Glutamatergic neuron (in vitro differentiated cells): ENCODE results near the gene POLR1B. TPM values are rescaled to one million over a fixed set of nuclear protein-coding genes. Genes with fewer than 3 reads are reported as not detected.

ENCODE experiments used
- DNase-seq: peaks from one replicate; pipeline ENCODE4 v3.0.0; 2022
- H3K27ac Mint-ChIP-seq: one replicate; pipeline ENCODE4 v1.8.0; 2020; ENCODE audit warnings: mild to moderate bottlenecking, mixed read lengths, inconsistent platforms; ENCODE audit not compliant: unreplicated experiment
- H3K27me3 Mint-ChIP-seq: one replicate; pipeline ENCODE4 v1.8.0; 2020; ENCODE audit warnings: mild to moderate bottlenecking, moderate library complexity, mixed read lengths, inconsistent platforms; ENCODE audit not compliant: unreplicated experiment
- H3K36me3 Mint-ChIP-seq: one replicate; pipeline ENCODE4 v1.8.0; 2020; ENCODE audit warnings: mild to moderate bottlenecking, mixed read lengths, inconsistent platforms; ENCODE audit not compliant: unreplicated experiment
- H3K4me1 Mint-ChIP-seq: one replicate; pipeline ENCODE4 v1.8.0; 2020; ENCODE audit warnings: mild to moderate bottlenecking, low read depth, mixed read lengths, inconsistent platforms; ENCODE audit not compliant: unreplicated experiment
- H3K4me3 Mint-ChIP-seq: one replicate; pipeline ENCODE4 v1.8.0; 2020; ENCODE audit warnings: mild to moderate bottlenecking, mixed read lengths, inconsistent platforms; ENCODE audit not compliant: unreplicated experiment
- H3K9me3 Mint-ChIP-seq: one replicate; pipeline ENCODE4 v1.8.0; 2020; ENCODE audit warnings: mild to moderate bottlenecking, moderate library complexity, mixed read lengths, inconsistent platforms; ENCODE audit not compliant: unreplicated experiment
- CTCF ChIP-seq: fragments of 200-600 bp; sonication (generic); IDR thresholded peaks from one replicate; pipeline ENCODE4 v1.5.0; 2021; ENCODE audit not compliant: partially characterized antibody, unreplicated experiment
- total RNA-seq: library from RNA; stranded (reverse); fragmentation: NEBNext Ultra II Directional; extraction: Animal tissue kit (Norgen Biotek cat#: 25700); gene quantifications from one replicate; pipeline ENCODE4 v1.2.1, GENCODE V29; 2021; ENCODE audit not compliant: unreplicated experiment

POLR1B gene
- total RNA-seq, 1 donor from 2014 or later: 13.9 TPM

GRCh38 chr2:112601754-112602153, 59.5 kb downstream of the POLR1B start:
- DNase-seq: no peak
- no peaks in the 10 kb centered on the region for H3K36me3 Mint-ChIP-seq
- no peak overlapping the region for H3K27ac Mint-ChIP-seq
- H3K9me3 Mint-ChIP-seq: peaks cover 2% of the 10 kb centered on the region
- no peak overlapping the region for H3K4me3 Mint-ChIP-seq
- no peak for TF ChIP-seq CTCF
- H3K27me3 Mint-ChIP-seq: no peaks in the 10 kb centered on the region
- H3K4me1 Mint-ChIP-seq: no peaks in the 10 kb centered on the region

GRCh38 chr2:112602917-112603316, 60.7 kb downstream of the POLR1B start:
- Mint-ChIP-seq H3K9me3 (peaks cover 2% of the 10 kb centered on the region), H3K36me3 (no peaks in the 10 kb centered on the region), H3K27me3 (no peaks in the 10 kb centered on the region), H3K27ac (no peak overlapping the region), H3K4me1 (no peaks in the 10 kb centered on the region), H3K4me3 (no peak overlapping the region)
- DNase-seq: no peak
- no peak for TF ChIP-seq CTCF

GRCh38 chr2:112603731-112604130, 61.5 kb downstream of the POLR1B start:
- H3K36me3 Mint-ChIP-seq: no peaks in the 10 kb centered on the region
- H3K9me3 Mint-ChIP-seq: peaks cover 2% of the 10 kb centered on the region
- H3K4me3 Mint-ChIP-seq: no peak overlapping the region
- TF ChIP-seq CTCF: no peak
- no peak for DNase-seq
- no peaks in the 10 kb centered on the region for H3K4me1 Mint-ChIP-seq
- H3K27ac Mint-ChIP-seq: no peak overlapping the region
- no peaks in the 10 kb centered on the region for H3K27me3 Mint-ChIP-seq

GRCh38 chr2:112604952-112605351, 62.7 kb downstream of the POLR1B start:
- TF ChIP-seq CTCF: no peak
- Mint-ChIP-seq H3K4me3 (no peak overlapping the region), H3K4me1 (no peaks in the 10 kb centered on the region), H3K27ac (no peak overlapping the region), H3K9me3 (peaks cover 2% of the 10 kb centered on the region), H3K27me3 (no peaks in the 10 kb centered on the region), H3K36me3 (no peaks in the 10 kb centered on the region)
- no peak for DNase-seq

- Mint-ChIP-seq H3K27ac (no peak overlapping the region), H3K9me3 (no peaks in the 10 kb centered on the region), H3K4me1 (no peaks in the 10 kb centered on the region), H3K4me3 (no peak overlapping the region), H3K36me3 (no peaks in the 10 kb centered on the region), H3K27me3 (no peaks in the 10 kb centered on the region)
- no peak for DNase-seq
- TF ChIP-seq CTCF: no peak
These were observed 63.7 kb downstream of the POLR1B start for GRCh38 chr2:112605926-112606325.
